Activated CD4-positive, alpha-beta T cell treated with anti-CD3 and anti-CD28 coated beads for 1 hour (primary cell): ENCODE measurements around the gene LETMD1.
"Not testable (repeated sequence)": the region's sequence is repeated elsewhere in the genome, so short reads cannot be mapped to it uniquely, and the experiment has no call there.

Experiments used
- DNase-seq: peaks from one replicate; pipeline ENCODE4 v3.0.0-alpha.2; 2020

Gene LETMD1

DNA sequence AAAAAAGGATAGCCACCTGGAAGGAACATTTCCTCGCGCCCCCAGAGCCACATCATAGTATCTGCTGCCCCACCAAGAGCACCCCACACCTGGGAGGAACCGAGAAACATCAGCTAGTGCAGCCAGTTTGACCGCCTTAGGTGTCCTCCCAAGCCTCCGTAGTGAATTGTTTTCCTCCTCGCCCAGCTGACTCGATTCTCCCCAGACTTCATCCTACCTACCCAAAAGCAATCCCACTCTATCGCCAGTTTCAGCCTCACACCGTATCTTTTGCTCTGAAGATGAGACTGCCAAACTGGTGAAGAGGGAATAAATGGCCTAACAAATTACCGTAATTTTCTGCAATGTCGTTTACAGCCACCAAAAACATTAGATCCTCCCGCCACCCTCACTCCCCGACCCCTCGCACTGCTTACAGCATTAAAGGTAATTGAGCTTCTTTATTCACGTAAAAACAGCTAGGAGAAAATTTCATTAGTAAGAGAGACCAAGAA lies 20.7 kb upstream of the LETMD1 start:
- no peak for DNase-seq

GRCh38 chr12:51028126-51028812 lies 19.9 kb upstream of the LETMD1 start:
- no peak for DNase-seq

DNA sequence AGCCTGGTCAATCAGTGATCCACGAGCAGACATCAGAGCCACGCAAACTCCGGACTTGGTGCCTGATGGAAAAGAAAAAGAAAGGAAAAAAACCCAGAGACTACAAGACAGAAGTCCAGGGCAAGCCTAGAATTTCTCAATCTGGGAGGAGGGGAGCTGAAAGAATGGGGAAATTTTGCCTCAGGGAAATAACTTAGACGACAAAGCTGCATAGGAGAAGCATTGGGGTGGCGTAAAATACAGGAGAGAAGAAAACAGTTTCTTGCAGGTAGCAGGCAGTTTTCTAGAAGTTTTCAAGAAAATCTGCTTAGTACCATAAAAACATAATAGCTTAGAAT lies 19.3 kb upstream of the LETMD1 start:
- no peak for DNase-seq

GRCh38 chr12:51033048-51033447 lies 15.1 kb upstream of the LETMD1 start:
- no peak for DNase-seq

GRCh38 chr12:51033457-51034089 lies 14.6 kb upstream of the LETMD1 start:
- DNase-seq, result no peak

DNA sequence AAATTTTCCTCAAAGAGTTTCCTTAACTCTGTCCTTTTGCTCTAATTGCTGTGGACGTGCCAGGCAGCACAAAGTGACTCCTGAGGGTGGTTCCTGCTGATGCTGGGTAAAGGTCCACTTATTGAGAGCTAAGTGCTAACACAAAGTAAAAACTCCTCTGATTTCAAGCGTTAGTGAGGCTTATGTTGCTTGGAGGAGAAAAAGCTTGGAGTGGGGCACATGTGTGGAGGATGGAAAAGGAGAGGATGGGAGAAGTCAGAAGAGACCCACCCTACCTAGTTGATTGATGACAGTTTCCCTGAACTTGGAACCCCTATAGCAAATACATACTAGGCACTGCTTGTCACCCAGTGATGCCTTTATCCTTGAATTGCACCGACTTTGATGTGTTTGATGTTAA lies 11.8 kb upstream of the LETMD1 start:
- no peak for DNase-seq

DNA sequence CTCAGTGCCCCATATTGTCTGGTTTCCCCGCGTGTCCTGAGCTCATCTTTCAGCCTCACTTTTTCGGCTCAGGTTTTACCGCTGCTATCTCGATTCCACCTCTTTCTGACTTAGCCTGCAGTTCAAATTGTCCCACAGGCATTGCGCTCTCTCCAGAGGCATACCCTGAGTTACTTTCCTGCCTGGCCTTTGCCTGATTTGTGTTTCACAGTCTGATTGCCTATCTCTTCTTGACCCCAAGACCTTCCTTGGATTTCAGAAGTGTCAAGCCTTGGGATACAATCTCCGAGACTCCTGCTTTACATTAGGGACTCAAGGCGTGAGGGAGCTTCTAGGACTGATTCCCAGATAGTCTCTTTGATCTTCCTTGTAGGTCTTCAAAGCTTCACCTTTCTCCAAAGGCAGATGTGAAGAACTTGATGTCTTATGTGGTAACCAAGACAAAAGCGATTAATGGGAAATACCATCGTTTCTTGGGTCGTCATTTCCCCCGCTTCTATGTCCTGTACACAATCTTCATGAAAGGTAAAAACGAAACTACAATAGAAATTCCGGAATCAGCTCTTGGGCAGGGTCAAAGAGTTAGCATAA lies 629 bp downstream of the LETMD1 start:
- DNase-seq, result no peak

DNA sequence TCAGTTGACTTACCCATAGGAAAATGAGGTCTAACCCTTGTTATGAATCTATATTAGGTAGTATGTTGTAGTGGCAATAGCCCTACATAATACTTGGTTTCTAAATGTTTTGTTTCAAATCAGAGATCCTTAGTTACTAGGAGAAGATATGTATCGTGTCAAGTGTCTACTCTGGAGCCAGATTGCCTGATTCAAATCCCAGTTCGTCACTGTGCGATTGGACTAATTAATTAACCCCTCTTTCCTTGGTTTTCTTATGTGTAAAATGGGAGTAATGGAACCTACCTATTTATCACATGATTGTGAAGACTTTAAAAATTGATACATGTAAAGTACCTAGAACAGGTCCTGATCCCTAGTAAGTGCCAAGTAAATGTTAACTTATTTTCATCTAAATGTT lies 1.4 kb downstream of the LETMD1 start:
- no peak for DNase-seq

GRCh38 chr12:51051787-51052186 lies 3.7 kb downstream of the LETMD1 start:
- DNase-seq, result no peak

GRCh38 chr12:51055060-51055459 lies 6.9 kb downstream of the LETMD1 start:
- DNase-seq, result no peak

- DNase-seq, result no peak
Observed at GRCh38 chr12:51056242-51056641, 8.1 kb downstream of the LETMD1 start.

- no peak for DNase-seq
Observed at GRCh38 chr12:51059086-51059485, 11.0 kb downstream of the LETMD1 start.

DNA sequence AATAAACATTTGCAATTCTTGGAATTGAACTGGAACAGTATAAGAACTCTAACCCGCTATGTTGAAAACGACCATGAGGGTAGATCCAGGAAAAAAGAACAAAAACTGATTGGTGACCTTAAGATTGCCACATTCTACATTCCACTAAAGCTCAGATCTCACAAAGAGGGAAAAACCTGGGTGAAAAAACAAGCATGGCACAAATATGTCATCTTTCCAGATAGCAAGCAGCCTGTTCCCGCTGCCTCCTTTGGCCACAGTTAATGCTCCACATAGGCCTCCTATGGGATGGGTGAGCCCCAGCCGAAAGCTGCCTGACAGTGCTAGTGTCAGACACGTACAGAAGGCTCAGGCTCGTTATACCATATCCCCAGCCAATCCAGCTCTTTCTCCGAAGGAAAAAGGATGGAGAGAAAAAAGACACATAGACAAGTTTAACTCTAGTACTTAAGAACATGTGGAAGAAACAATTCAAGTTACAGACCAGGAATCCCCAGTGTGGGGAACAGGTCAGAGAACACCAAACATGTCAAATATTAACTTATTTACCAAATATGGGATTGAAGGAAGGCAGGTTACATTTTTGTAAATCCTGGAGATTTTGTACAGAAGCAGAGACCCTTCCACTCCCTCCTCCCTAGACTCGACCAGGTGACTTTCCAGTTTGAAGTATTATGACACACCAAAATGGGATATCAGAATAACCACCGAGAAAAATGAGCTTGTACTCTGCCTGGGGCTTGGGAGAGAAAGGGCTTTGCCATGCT lies 14.7 kb downstream of the LETMD1 start:
- no peak for DNase-seq

- DNase-seq, result no peak
Observed at GRCh38 chr12:51065530-51065929, 17.4 kb downstream of the LETMD1 start.

DNA sequence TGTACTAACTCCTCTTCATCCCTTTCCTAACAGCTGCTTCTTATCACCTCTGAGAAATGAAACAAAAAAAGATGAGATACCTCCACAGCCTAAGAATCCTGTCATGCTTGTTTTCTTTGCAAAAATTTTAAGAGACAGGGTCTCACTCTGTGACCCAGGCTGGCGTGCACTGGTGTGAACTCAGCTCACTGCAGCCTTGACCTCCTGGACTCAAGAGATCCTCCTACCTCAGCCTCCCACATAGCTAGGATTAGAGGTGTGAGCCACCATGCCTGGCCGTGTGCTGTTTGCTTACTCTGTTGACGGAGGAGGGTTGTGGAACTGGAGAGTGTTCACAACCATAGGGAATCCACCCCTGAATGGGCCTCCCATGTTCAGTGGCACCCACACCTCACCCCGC lies 19.1 kb downstream of the LETMD1 start:
- no peak for DNase-seq

DNA sequence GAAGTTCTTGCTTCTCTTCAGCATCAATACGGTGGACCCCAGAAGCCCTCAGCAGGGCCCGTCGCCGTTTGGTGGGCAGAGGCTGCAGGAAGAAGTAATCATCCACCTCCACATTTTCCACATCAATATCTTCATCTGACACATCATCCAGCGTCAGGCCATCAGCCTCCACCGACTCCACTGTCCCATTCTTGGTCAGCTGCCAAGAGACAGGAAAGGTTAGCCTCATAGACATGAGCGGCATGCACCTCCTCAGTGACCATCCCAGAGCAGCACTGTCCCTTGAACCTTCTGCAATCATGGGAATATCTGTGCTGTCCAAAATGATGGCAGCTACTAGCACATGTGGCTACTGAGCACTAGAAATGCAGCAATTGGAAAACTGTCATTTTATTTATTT lies 19.6 kb downstream of the LETMD1 start:
- no peak for DNase-seq

DNA sequence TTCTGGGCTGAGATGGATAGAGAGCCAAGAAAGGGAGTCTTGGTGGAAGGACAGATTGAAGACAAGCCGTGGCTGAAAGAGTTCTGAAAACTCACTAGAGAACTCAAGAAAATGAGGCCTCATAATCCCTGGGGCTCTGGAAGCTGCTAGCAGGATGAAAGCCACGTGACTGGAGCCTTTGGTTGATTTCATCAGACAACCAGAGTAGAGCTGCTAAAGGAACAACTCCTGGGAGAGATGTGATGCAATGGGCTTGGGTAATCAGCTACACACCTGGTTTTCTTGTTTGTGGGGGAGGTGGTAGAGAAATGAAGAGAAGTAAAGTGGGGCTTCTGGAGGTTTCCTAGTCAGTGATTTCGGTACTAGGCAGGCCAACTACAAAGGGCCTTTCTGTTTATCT lies 21.9 kb downstream of the LETMD1 start:
- DNase-seq, result no peak

- no peak for DNase-seq
Observed at GRCh38 chr12:51071663-51072062, 23.5 kb downstream of the LETMD1 start.

DNA sequence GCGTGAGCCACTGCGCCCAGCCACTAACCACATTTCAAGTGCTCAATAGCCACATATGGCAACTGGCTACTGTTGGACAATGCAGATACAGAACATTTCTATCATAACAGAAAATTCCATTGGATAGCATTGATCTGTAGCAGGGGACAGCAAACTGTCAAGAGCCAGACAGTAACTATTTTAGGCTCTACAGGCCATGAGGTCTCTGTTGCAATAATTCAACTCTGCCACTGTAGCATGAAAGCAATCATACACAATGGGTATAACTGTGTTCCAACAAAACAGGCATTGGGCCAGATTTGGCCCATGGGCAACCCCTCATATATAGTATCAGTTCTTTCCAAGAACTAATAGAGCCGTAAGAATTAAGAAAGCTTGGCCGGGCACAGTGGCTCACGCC lies 27.3 kb downstream of the LETMD1 start:
- DNase-seq, result no peak

- no peak for DNase-seq
Observed at GRCh38 chr12:51076236-51076930, 28.3 kb downstream of the LETMD1 start.

- DNase-seq, result no peak
Observed at GRCh38 chr12:51077930-51078329, 29.8 kb downstream of the LETMD1 start.

DNA sequence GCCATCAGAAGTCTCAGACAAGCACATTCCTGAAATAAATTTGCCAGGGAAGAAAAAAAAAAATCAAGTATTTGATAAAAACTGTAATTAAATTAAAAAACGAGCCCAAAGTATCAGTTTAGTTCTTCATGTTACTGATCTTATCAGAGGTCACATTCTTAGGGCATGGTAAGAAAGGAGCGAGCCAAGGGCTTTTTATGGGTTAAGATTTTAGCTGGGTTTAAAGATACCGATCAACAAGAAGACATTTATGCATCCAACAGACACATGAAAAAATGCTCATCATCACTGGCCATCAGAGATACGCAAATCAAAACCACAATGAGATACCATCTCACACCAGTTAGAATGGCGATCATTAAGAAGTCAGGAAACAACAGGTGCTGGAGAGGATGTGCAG lies 30.2 kb downstream of the LETMD1 start:
- DNase-seq, result not testable (repeated sequence)

- DNase-seq, result not testable (repeated sequence)
Observed at GRCh38 chr12:51078866-51079265, 30.7 kb downstream of the LETMD1 start.
